HL-60 (cell line): ENCODE results near the gene ECEL1.

Source experiments
- DNase-seq, 2 experiments: peaks; one replicate each; pipeline ENCODE4 v3.0.0-alpha.2; 2010 to 2020; ENCODE audit warnings: low read depth in 1 of 2, low spot score in 1 of 2
- H3K27ac ChIP-seq: fragments of 250-450 bp; sonication (Bioruptor Pico); replicated peaks from 2 replicates; pipeline ENCODE4 v1.5.1; 2020; ENCODE audit warnings: mild to moderate bottlenecking, moderate library complexity
- H3K27me3 ChIP-seq: fragments of 250-450 bp; sonication (Bioruptor Pico); 2 replicates; pipeline ENCODE4 v1.5.1; 2021; ENCODE audit warnings: mild to moderate bottlenecking, moderate library complexity; ENCODE audit not compliant: insufficient read depth, poor library complexity, severe bottlenecking
- H3K4me3 ChIP-seq: replicated peaks from 2 replicates; pipeline ENCODE4 v1.5.1; 2011; ENCODE audit warnings: mild to moderate bottlenecking, control low read depth, low read length; ENCODE audit not compliant: insufficient read depth
- CTCF ChIP-seq: IDR thresholded peaks from one replicate; pipeline ENCODE4 v1.5.1; 2011; ENCODE audit warnings: low read length, control low read depth, inconsistent platforms; ENCODE audit not compliant: insufficient read depth
- GABPA ChIP-seq: IDR thresholded peaks from 2 replicates; pipeline ENCODE4 v1.6.1; 2012; ENCODE audit warnings: low read depth
- POLR2AphosphoS5 ChIP-seq: IDR thresholded peaks from 2 replicates; pipeline ENCODE4 v1.6.1; 2012; ENCODE audit warnings: low read depth
- REST ChIP-seq: IDR thresholded peaks from 2 replicates; pipeline ENCODE4 v1.6.1; 2012; ENCODE audit warnings: low read depth; ENCODE audit not compliant: insufficient replicate concordance
- SPI1 ChIP-seq: IDR thresholded peaks from 2 replicates; pipeline ENCODE4 v1.6.1; 2012; ENCODE audit warnings: low read depth, mild to moderate bottlenecking, borderline replicate concordance

Gene ECEL1

GRCh38 chr2:232520489-232520888 is 32.9 kb upstream of the ECEL1 start:
- no peak for TF ChIP-seq REST
- TF ChIP-seq SPI1: no peak
- no peak for TF ChIP-seq GABPA
- TF ChIP-seq CTCF: no peak
- no peak for TF ChIP-seq POLR2AphosphoS5
- Histone ChIP-seq H3K27ac (no peak overlapping the region), H3K27me3 (peaks cover 25% of the 10 kb centered on the region), H3K4me3 (no peak overlapping the region)
- no peak for DNase-seq

- DNase-seq: no peak
Measured at GRCh38 chr2:232519581-232520438, 32.2 kb upstream of the ECEL1 start, which contains the start of gene PRSS56. TSS of gene PRSS56 (plus strand) at chr2:232520388. CDS start at chr2:232520599, 211 bp downstream.

GRCh38 chr2:232518844-232519243 is 31.2 kb upstream of the ECEL1 start:
- no peak for DNase-seq
- TF ChIP-seq CTCF: no peak
- TF ChIP-seq SPI1: no peak
- TF ChIP-seq REST: no peak
- TF ChIP-seq POLR2AphosphoS5: no peak
- TF ChIP-seq GABPA: no peak
- Histone ChIP-seq H3K27ac (no peak overlapping the region), H3K27me3 (peaks cover 16% of the 10 kb centered on the region), H3K4me3 (no peak overlapping the region)

More at GRCh38 chr2:232519581-232520438, 32.2 kb upstream of the ECEL1 start, which contains the start of gene PRSS56:
- Histone ChIP-seq H3K27me3 (peaks cover 25% of the 10 kb centered on the region), H3K27ac (no peak within 1 kb of the TSS), H3K4me3 (no peak within 1 kb of the TSS)
- no peak for TF ChIP-seq POLR2AphosphoS5

- H3K27me3 ChIP-seq: peaks cover 4% of the 10 kb centered on the region
- no peak overlapping the region for H3K27ac ChIP-seq
- no peak for DNase-seq
- no peak overlapping the region for H3K4me3 ChIP-seq
- TF ChIP-seq SPI1: no peak
- no peak for TF ChIP-seq POLR2AphosphoS5
- TF ChIP-seq REST: no peak
Measured at GRCh38 chr2:232516551-232516950, 28.9 kb upstream of the ECEL1 start.
